Hepatic stellate cell (primary cell): ENCODE results near the gene PARD6A.

Experiments used
- DNase-seq: peaks from one replicate; pipeline ENCODE4 v3.0.0; 2011; ENCODE audit warnings: low spot score

PARD6A gene

DNA sequence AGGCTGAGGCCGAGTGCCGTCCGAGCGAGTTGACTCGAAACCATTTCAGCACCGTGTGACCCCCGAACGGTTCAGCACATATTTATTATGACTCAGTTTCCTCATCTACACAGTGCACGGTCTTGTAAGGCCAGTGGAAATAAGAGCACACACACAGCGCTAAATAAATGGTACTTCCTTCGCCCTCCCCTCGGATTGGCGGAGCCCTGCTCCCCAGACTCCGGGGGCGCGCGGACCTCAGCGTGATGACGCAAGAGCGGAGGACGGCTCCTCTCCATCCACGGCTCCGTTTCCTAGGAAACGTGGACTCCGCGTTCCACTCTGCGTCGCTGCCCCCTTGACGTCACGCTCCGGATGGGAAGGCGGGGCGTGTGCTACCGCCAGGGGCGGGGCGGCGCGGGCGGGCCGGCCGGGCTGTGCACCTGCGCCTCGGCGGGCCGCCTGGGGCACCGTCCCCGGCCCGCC lies at the start of gene PARD6A:
Gene PARD6A (plus strand): TSS at position 397 of the 465 bp plus-strand sequence. CDS start 79 bp downstream, outside the sequence.
- peak; percentile 100 for DNase-seq

- no peak for DNase-seq
Observed at GRCh38 chr16:67613808-67614207, 47.0 kb upstream of the PARD6A start.

DNA sequence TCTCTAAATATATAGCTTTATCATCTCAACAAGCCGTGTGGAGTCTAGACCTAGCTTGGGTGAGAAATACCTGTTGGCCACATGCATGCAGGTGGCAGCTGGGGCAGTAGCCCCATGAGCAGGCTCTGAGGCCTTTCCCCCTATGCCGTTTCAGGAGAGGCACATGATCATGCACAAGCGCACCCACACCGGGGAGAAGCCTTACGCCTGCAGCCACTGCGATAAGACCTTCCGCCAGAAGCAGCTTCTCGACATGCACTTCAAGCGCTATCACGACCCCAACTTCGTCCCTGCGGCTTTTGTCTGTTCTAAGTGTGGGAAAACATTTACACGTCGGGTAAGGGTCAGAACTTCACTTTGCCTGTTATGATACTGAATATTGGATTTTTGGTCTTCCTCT lies 32.5 kb upstream of the PARD6A start:
- DNase-seq: no peak

DNA sequence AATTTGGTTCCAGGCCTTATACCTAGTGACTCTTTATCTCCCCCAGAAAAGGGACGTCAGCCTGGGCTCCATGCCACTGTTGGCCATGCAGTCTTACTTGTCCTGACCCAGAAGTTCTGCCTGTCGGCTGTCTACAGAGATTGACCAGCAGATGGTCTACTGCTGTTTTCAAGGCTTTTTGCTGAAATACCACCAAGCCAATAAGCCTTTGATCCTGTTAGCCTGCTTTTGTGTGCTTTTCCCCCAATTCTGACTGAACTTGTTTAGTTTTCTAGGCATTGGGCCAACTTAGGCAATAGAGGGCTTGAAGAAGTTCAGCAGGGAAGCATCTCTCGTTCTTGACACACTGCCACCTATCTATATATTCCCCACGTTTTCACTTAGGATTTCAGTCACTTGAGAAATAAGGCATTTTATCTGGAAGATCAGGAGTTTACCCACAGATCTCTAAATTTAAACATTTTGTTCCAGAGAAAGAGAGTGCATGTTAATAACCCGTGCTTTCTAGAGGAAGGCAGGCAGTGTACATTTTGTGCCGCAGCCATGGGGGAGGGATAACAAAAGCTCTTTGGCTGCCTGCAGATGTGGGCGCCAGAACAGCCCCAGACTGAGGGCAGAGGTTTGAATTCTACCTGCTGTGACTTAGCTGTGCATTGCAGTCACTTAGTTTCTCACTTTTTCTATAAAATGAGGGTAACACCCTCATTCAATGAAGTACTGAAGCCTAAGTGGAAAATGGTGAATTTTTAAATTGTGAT lies 28.2 kb upstream of the PARD6A start:
- no peak for DNase-seq

DNA sequence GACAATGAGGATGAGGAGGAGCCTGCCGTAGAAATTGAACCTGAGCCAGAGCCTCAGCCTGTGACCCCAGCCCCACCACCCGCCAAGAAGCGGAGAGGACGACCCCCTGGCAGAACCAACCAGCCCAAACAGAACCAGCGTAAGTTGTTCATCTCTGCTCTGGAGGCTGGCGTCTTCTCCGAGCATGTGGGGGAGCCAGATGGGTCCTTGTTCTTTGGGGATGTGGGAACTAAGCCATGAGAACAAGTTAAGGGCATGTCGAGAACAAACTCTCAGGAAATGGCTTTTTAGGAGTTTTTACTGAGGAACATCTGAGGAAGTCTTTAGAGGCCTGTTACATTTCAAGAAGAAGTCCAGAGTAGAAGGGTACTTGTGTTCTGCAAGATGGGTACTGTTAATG lies 24.0 kb upstream of the PARD6A start:
- no peak for DNase-seq

- DNase-seq: no peak
Observed at GRCh38 chr16:67637625-67638024, 23.1 kb upstream of the PARD6A start.

DNA sequence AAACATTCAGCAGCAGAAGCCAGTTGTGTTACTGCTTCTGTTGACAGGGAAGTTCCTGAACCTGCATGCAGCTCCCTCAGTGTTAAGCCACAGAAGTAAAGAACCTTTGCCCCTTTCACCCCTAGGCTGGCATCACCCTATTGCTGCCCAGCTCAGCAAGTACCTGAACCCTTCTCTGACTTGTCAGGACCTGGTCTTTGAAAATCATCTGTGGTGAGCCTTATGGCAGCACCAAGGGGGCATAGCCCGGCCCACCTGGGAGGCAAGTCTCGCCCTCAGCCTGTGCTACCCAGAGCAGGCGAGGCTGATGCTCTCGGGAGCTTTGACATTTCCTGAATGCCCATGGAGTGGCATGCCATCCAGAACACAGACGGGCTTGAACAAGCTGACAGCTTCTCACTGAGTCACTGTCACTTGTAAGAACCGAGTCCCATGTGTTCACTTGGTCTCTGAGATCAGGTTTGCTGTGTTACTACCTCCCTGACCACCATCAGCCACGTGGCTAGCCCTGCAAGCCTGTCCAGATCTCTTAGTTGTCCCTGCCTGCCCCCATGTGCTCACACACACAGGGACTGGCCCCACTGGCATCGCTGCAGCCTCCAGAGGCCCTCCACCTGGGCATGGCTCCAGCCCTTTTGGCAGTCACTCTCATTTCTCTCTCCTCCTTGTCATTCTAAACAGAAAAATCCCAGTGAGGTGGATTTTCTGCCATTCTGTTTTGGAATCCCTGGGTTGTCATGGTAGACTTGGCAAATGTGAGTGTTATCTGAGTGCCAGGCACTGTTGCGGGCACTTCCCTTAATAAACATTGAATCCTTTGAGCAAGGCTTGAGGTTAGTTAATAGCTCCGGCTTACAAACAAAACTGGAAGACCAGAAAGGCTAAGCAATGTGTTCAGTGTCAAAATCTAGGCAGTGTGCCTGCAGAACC lies 18.7 kb upstream of the PARD6A start:
- peak; percentile 49 for DNase-seq

DNA sequence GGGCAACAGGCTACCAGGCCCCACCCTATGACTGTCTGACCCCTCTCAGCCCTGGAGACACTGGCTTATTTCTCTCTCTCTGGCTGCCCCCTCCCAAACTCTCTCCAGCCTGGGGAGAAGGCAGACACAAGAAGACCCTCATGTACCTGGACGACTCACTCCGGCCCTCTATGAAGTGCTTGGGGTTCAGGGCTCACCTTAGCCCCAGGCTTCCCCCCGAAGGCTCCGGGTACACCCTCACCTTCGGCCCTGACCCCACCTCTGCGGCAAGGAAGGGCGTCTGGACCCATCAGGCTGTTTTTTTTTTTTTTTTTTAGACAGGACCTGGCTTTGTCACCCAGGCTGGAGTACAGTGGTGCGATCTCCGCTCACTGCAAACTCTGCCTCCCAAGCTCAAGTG lies 16.7 kb upstream of the PARD6A start:
- DNase-seq: no peak

GRCh38 chr16:67645397-67646121 lies 15.2 kb upstream of the PARD6A start:
- DNase-seq: peak; percentile 9

GRCh38 chr16:67647111-67647651 lies 13.6 kb upstream of the PARD6A start:
- DNase-seq: no peak

GRCh38 chr16:67647681-67648080 lies 13.1 kb upstream of the PARD6A start:
- DNase-seq: no peak

DNA sequence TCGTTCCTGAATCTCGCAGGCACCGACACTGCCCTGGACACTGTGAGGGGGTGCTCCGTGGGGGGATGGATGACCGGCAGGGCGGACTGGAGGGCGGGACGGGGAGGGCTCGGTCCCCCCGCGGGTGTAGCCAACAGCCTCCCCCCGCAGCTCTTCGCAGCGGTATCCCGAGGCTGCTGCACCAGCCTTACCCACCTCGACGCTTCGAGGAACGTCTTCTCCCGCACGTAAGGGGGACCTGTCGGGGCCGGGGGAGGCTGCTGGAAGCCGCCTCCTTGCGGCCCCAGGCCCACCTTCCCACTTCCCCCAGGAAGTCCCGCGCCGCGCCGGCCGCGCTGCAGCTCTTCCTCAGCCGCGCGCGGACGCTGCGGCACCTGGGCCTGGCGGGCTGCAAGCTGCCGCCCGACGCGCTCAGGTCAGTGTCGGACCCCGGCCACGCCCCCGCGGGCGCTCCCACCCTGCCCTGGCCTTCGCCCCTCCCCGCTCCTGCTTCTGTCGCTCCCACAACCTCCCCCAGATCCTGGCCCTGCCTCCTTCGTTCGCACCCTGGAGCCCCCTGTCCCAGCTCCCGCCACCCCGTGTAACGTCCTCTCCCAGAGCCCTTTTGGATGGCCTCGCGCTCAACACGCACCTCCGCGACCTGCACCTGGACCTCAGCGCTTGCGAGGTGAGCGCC lies 12.5 kb upstream of the PARD6A start:
- no peak for DNase-seq

DNA sequence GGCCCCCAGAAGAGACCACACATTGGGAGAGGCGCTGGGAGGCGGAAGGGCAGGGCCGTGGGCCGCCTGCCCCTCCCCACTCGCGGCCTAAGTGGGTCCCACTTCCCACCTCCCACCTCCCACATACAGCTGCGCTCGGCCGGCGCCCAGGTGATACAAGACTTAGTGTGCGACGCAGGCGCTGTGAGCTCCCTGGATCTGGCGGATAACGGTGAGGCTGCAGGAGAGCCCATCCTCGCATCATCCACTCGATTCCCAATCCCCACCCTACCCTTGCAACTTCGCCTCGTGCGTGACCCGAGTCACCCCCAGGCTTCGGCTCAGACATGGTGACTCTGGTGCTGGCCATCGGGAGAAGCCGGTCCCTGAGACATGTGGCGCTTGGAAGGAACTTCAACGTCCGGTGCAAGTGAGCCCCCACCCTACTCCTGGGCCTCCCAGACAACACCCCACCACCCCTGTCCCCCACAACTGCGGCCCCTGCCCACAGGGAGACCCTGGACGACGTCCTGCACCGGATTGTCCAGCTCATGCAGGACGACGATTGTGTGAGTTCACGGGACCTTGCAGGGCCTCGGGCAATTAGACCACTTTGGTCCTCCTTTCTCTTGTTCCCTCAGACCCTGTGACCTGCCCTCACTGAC lies 11.9 kb upstream of the PARD6A start:
- no peak for DNase-seq

GRCh38 chr16:67649494-67649931 lies 11.2 kb upstream of the PARD6A start:
- DNase-seq: peak; percentile 62

DNA sequence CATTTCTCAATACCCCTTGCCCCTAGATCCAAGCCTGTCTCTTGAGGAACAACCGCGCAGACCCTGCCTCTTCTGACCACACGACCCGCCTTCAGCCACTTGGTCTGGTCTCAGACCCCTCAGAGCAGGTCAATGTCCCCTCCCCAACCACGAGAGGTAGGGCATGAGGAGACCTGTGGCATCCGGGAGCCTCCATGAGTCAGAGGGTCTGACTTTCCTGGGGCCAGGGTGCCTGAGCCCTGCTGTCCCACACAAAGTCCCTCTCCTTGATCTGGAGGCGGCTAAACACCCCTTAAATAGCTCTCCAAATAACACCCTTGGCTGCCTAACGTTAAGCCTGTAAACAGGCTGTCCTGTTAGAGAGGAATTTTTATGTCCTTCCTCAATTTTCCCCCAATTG lies 10.7 kb upstream of the PARD6A start:
- no peak for DNase-seq

GRCh38 chr16:67651039-67651438 lies 9.7 kb upstream of the PARD6A start:
- DNase-seq: no peak

DNA sequence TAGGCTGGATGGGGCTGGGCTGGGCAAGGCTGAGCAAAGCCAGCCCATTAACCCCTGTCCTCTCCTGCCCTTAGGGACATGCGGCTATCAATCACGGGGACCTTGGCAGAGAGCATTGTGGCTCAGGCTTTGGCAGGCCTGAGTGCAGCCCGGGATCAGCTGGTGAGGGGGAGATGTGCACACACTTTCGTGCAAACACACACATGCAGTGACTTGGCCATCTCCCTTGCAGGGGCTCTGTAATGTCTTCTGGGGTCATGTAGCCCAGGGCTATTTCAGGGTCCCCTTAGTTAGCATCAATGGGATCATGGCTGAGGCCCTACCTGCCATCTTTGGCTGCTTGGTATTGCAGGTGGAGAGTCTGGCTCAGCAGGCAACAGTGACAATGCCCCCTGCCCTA lies 8.9 kb upstream of the PARD6A start:
- no peak for DNase-seq

GRCh38 chr16:67652578-67653127 lies 8.1 kb upstream of the PARD6A start:
- peak; percentile 59 for DNase-seq

- peak; percentile 66 for DNase-seq
Observed at GRCh38 chr16:67653128-67653788, 7.5 kb upstream of the PARD6A start.

DNA sequence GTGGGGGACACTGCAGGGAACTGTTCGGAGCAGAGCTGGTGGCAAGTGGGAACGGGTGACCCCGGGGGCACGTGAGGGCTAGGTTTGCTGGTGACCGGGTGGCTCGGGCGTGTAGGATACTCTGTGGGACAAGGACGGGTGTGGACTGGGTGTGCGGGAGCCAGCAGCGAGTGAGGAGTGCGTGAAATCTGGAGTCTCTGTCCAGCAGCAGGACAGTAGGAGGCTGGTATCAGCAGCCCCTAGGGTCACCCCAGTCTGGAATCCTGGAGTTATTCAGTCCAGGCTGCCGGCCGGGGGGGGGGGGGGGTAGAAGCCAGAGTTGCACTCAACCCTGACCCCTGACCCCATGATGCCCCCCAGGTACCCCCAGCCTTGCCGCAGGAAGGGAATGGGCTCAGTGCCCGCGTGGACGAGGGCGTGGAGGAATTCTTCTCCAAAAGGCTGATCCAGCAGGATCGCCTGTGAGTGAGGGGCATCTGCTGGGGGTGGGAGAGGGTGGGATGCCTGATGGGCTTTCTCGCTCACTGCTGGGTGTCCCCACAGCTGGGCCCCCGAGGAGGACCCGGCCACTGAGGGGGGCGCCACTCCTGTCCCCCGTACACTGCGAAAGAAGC lies 6.9 kb upstream of the PARD6A start:
- DNase-seq: peak; percentile 61
